Ramos (cell line): ENCODE measurements around the gene ITGAL.
"Not testable (repeated sequence)": the region's sequence is repeated elsewhere in the genome, so short reads cannot be mapped to it uniquely, and the experiment has no call there.

Source experiments
- in situ Hi-C: fragments of 300-500 bp; cut with MboI; formaldehyde crosslinking; loops from one replicate; pipeline ENCODE4 v1.14.3; 2022; ENCODE audit warnings: low sequenced_read_pairs; ENCODE audit not compliant: unreplicated experiment

The ITGAL gene

DNA sequence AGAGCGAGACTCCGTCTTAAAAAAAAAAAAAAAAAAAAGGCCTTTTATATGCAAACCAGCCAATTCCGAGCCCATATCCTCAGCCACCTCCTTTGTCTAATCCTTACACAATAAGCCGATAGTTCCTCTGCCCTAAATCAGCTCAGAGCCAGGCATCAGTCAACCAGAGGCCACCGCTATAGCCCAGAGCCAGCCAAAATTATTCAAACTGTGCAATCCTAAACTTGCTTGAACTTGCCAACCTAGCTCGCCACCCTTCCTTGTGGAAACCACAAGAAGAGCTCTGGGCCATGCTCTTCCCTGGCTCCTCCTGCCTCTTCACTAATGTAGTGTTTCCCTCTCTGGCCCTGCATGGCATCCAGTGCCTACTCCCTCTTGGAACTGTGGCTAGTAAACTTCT, 17.7 kb downstream of the ITGAL start:
- in situ Hi-C loops, result no loop called here

DNA sequence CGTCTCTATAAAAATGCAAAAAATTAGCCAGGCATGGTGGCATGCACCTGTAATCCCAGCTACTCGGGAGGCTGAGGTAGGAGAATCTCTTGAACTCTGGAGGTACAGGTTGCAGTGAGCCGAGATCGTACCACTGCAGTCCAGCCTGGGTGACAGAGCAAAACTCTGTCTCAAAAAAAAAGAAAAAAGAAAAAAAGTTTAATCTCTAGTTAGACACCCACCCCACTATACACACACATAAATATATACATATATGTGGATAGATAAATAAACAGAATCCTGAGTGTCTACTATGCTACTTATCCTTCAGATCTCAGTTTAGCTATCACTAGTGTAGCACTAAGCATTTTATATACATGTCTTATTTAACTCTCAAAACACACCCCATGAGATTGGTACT, 18.7 kb downstream of the ITGAL start:
- in situ Hi-C loops, result no loop called here

DNA sequence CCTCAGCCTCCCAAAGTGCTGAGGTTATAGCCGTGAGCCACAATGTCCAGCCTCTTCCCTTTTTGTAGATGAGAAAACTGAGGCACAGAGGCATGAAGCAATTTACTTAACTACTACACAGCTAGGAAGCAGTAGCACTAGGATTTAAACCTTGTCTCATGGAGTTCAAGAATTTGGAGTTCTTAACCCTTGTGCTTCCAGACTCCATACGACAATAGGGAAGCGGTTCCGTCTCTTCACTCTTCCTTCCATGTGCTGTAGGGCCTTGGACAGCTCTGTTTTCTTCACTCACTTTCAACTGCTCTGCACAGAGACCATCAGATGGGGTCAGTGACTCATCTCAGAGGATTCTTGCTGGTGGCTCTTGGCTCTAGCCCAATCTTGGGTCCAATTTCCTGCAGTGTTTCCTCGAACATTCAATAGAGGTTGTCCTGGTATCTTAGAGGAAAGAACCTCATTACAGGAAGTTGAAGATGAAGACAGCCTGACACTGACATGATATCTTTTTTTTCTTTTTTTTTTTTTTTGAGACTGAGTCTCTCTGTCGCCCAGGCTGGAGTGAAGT, 19.3 kb downstream of the ITGAL start:
- in situ Hi-C loops, result no loop called here

DNA sequence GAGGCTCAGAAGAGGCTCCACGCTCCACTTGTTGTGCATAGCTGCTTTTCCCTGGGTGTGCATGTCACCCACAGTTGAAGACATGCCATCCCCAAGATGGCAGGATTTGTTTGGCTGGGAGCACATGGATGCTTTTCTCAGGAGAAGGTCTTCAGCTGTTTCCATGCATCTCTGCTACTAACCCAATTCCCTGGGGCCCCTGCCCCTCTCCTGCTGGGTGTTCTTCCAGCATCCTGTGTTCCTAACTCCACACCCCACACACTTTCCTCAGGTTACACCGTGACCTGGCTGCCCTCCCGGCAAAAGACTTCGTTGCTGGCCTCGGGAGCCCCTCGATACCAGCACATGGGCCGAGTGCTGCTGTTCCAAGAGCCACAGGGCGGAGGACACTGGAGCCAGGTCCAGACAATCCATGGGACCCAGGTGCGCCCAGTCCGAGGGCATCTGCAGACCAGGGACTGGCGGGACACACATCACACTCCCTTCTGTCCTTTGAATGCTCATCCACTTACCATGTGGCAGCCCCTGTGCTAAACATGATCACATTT, 21.5 kb downstream of the ITGAL start:
- in situ Hi-C loops, result no loop called here

DNA sequence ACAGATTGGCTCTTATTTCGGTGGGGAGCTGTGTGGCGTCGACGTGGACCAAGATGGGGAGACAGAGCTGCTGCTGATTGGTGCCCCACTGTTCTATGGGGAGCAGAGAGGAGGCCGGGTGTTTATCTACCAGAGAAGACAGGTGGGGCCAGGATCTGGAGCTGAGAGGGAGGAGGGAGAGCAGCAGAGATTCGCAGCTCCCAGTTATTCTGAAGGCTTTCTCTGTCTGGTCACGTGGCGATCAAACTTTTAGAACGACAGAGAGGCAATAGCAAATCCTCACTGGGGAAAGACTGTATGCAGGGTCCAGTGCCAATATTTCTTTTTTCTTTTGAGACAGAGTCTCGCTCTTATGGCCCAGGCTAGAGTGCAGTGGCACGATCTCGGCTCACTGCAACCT, 22.2 kb downstream of the ITGAL start:
- in situ Hi-C loops, result no loop called here

DNA sequence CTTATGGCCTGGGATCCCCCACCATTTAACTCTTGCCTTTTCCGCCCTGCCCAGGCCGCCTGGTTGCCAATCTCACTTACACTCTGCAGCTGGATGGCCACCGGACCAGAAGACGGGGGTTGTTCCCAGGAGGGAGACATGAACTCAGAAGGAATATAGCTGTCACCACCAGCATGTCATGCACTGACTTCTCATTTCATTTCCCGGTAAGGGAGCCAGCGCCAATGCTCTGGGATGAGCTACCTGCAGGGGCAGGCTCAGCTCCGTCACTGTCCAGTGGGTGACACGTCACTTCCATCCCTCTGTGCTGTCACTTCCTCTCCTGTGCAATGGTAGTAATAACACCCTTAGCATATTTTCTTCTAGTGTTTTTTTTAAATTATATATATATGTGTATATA, 26.7 kb downstream of the ITGAL start:
- in situ Hi-C loops, result no loop called here

DNA sequence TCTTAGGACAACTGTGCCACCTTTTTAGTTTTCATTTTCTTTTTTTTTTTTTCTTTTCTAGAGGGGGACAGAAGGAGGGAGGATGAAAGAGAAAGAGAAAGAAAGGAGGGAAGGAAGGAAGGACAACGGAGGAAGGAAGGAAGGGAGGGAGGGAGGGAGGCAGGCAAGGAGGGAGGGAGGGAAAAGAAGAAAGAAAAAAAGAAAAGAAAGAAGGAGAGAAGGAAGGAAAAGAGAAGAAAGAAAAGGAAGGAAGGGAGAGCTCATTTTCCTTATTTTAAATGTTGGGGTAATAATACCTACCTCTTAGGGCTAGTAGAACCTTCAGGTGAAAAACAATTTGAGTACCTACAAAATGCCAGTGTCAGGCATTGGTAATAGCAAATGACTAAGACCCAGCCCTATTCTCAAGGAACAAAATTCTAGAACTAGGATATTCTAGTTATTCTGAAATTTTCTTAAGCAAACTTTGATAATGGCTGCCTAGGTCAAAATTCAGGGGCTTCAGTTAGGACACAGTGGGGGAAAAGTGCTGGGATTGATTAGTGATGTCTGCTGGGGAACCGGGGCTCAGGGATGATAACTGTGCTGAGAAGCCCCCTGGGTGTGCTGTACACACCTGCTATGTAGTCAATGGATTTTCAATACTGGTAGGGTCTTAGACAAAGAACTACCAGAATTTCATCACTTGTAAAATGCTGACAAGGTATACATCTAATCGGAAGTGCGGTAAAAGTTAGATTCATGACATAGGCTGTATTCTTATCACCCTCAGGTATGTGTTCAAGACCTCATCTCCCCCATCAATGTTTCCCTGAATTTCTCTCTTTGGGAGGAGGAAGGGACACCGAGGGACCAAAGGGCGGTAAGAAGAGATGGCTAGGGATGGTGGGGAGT, 31.1 kb downstream of the ITGAL start:
- in situ Hi-C loops, result no loop called here

DNA sequence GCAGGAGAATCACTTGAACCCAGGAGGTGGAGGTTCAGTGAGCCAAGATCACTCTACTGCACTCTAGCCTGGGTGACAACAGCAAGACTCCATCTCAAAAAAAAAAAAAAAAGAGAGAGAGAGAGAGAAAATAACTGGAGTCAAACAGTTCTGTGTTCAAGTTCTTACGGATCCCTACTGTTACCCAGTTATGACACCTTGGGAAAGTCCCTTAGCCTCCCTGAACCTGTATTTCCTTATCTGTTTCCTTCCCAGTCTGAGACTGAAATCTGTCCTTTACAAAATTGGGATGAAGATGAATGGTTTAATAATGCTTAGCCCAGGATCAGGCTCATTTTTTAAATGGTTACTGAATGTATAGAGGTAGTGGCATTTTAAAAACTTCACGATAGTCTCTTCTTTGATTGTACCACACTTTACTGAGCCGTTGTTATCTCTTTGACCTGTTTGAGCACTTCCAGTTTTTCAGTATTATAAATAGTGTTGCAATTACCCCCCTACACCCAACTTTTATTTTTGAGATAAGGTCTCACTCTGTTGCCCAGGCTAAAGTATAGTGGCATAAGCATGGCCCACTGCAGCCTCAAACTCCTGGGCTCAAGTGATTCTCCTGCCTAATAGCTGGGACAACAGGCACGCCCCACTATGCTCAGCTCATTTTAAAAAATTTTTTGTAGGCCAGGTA, 36.7 kb downstream of the ITGAL start:
- in situ Hi-C loops, result no loop called here

DNA sequence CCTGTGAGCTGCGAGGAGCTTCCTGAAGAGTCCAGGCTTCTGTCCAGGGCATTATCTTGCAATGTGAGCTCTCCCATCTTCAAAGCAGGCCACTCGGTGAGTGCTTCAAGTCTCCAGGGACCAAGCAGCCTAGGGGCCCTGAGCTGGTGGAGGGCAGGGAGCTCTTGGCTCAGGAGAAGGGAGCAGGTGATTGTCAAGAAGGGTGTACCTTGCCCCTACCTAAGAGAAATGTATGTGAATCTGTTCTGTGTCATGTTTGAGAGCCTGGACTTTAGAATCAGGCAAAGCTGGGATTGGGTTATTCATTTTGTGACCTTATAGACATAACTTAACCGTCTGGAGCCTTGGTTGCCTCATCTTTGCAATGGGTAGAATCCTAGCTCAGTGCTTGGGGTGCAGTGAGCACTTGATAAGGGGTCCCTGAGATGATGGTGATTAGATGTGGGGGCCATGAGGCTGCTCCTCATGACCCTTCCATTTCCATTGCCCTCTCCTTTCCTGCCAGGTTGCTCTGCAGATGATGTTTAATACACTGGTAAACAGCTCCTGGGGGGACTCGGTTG, 37.9 kb downstream of the ITGAL start:
- in situ Hi-C loops, result no loop called here

DNA sequence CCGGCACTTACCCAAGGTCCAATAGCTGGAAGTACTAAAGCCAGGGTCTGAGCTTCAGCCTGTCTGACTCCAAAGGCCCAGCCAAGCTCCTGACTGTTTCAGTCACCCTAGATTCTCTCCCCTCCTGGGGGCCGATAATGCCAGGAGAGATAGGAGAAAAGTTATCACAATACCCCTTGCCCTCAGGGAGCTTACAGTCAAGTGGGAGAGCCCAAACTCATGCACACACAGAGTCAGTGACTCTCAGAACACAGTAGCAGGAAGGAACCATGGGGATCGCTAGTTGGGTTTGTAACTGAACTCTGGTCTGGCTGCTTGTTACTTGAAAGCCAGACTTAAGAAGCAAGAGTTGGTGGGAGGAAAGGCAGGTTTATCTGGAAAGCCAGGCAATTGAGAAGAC, 39.0 kb downstream of the ITGAL start:
- in situ Hi-C loops, result no loop called here

DNA sequence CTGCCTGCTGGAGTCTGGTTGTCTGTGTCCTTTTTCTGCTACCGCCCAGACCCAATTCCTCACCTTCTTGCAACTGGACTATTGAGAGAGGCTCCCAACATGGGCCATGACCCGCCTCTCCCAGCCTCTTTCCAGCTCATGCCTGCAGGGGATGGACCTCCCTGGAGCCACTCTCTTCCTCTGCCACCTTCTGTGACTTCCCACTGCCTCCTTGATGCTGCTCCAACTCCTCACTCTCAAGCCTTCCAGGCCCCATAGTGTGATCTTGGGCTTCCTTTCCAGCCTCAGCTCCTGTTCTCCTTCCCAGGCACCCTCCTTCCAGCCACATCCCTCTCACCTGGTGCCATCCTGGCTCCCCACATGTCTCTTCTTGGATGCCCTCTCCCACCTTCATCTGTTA, 42.7 kb downstream of the ITGAL start:
- in situ Hi-C loops, result no loop called here

DNA sequence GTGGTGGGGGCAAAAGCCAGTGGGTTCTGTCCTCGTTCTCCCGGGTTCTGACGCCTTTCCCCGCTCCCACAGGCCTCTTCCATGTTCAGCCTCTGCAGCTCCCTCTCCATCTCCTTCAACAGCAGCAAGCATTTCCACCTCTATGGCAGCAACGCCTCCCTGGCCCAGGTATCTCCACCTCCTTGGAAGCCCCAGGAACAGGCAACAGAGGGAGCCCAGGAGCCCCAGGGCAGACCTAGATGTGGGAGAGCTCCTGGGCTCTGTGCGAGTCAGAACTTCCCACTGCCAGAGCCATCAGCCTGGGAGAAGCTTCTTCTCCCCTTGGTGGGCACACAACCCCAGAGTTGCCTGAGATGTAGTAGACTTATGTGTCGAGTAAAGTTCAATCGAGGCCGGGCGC, 46.0 kb downstream of the ITGAL start:
- in situ Hi-C loops, result no loop called here

DNA sequence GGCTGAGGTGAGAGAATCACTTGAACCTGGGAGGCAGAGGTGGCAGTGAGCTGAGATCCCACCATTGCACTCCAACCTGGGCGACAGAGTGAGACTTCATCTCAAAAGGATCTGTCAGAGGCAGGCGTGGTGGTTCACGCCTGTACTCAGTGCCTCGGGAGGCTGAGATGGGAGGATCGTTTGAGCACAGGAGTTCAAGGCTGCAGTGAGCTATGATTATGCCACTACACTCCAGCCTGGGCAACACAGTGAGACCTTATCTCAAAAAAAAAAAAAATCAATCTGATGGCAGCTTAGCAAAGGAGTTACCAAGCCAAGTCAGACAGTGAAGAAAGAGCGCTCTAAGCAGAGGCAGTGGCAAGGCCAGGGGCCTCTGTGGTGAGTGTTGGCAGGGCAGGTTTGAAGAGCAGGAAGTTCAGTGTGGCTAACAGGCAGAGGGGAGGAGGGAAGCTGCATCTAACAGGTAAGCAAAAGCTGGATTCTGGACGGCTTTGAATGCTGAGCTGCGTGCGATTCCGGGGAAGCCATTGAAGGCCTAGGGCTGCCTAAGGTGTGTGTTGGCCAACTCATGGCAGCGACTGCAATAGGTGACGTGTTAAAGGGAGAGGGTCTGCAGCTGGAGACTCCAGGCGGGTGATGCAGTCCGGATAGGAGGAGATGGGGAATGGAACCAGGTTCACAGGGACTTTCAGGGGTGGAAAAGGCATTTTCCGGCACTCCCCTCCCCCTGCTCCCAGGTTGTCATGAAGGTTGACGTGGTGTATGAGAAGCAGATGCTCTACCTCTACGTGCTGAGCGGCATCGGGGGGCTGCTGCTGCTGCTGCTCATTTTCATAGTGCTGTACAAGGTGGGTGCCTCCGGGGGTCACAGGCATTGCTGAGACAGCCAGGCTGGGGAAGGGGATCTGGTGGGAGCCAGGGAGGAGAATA, 46.8 kb downstream of the ITGAL start:
- in situ Hi-C loops, result no loop called here

DNA sequence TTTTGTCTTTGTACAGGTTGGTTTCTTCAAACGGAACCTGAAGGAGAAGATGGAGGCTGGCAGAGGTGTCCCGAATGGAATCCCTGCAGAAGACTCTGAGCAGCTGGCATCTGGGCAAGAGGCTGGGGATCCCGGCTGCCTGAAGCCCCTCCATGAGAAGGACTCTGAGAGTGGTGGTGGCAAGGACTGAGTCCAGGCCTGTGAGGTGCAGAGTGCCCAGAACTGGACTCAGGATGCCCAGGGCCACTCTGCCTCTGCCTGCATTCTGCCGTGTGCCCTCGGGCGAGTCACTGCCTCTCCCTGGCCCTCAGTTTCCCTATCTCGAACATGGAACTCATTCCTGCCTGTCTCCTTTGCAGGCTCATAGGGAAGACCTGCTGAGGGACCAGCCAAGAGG, 48.9 kb downstream of the ITGAL start:
- in situ Hi-C loops, result no loop called here

DNA sequence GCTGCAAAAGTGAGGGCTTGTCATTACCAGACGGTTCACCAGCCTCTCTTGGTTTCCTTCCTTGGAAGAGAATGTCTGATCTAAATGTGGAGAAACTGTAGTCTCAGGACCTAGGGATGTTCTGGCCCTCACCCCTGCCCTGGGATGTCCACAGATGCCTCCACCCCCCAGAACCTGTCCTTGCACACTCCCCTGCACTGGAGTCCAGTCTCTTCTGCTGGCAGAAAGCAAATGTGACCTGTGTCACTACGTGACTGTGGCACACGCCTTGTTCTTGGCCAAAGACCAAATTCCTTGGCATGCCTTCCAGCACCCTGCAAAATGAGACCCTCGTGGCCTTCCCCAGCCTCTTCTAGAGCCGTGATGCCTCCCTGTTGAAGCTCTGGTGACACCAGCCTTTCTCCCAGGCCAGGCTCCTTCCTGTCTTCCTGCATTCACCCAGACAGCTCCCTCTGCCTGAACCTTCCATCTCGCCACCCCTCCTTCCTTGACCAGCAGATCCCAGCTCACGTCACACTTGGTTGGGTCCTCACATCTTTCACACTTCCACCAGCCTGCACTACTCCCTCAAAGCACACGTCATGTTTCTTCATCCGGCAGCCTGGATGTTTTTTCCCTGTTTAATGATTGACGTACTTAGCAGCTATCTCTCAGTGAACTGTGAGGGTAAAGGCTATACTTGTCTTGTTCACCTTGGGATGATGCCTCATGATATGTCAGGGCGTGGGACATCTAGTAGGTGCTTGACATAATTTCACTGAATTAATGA, 49.5 kb downstream of the ITGAL start:
- in situ Hi-C loops, result no loop called here

DNA sequence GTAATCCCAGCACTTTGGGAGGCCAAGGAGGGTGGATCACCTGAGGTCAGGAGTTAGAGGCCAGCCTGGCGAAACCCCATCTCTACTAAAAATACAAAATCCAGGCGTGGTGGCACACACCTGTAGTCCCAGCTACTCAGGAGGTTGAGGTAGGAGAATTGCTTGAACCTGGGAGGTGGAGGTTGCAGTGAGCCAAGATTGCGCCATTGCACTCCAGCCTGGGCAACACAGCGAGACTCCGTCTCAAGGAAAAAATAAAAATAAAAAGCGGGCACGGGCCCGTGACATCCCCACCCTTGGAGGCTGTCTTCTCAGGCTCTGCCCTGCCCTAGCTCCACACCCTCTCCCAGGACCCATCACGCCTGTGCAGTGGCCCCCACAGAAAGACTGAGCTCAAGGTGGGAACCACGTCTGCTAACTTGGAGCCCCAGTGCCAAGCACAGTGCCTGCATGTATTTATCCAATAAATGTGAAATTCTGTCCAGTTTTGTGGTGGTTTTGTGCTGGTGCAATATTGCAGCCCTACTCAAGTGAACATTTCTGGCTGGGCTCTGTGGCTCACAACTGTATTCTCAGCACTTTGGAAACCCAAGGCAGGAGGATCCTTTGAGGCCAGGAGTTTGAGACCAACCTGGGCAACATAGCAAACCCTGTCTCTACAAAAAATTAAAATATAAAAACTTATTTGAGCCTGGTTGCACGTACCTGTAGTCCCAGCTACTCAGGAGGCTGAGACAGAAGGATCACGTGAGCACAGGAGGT, 50.3 kb downstream of the ITGAL start:
- in situ Hi-C loops, result not testable (repeated sequence)

DNA sequence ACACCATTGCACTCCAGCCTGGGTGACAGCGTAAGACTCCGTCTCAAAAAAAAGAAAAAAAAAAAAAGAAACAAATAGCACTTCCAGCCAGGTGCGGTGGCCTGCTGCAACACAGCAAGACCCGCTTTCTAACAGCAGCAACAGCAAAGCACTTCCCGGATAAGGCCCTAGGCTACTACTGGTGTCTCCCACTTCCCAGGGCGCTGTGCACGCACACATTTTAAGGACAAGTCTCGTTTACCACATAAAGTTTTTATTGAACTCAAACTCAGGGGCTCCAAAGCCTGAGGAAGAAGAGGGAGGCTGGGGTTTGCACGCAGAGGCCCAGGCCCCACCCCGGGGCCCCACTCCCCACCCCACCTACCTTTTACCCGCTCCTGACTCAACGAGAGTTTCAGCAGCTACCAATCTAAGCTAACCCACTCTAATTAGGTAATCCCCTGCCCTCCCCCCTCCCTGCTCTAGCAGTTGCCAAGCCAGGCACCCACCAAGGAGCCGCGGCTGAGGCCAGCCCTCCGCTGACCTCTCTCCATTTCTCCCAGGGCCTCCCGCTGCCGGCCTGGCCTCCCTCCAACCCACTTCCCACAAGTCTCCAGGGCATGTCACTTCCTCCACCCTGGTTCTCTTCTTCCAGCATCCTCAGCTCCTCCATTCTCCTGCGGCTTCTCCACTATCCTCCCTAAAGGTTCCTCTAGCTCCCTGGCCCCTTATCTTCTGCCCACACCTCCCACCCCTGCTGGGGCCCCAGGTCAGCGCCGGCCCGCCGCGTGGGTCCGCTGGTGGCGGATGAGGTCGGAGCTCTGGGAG, 51.4 kb downstream of the ITGAL start:
- in situ Hi-C loops, result no loop called here
